ENCODE measurements around the gene RPS14.

Gene RPS14

DNA sequence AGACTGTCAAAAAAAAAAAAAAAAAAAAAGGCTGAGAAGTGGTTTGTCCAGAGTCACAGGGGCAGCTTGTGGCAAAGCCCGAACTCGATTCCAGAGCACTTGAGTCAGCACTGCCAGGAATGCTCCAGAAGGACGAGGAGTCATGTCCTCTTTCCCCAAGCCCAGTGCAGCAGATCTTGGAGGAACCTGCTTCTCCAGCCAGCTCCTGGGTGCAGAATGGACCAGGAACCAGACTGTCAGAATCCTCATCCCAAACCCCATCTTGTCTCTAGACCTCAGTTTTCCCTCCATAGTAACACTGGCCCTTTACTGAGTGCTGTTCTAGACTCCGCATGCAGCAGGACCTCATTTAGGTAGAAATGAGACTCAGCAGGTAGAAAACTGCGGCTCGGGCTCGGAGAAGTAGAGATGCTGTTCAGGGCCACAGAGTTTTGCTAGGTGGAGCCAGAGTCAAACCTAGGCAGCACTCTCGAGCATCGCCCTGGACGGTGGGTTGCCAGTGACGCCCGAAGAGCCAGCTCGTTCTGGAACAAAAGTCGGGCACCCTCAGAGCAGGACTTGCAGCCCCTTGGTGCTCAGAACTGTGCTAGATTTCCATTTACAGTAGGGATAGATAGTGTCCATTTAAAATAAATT lies 52.3 kb downstream of the RPS14 start:
- TF ChIP-seq, protein P1, sequence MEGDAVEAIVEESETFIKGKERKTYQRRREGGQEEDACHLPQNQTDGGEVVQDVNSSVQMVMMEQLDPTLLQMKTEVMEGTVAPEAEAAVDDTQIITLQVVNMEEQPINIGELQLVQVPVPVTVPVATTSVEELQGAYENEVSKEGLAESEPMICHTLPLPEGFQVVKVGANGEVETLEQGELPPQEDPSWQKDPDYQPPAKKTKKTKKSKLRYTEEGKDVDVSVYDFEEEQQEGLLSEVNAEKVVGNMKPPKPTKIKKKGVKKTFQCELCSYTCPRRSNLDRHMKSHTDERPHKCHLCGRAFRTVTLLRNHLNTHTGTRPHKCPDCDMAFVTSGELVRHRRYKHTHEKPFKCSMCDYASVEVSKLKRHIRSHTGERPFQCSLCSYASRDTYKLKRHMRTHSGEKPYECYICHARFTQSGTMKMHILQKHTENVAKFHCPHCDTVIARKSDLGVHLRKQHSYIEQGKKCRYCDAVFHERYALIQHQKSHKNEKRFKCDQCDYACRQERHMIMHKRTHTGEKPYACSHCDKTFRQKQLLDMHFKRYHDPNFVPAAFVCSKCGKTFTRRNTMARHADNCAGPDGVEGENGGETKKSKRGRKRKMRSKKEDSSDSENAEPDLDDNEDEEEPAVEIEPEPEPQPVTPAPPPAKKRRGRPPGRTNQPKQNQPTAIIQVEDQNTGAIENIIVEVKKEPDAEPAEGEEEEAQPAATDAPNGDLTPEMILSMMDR (IDR thresholded peaks at IDR 0.05; ENCODE audit: low read depth, low read length, missing control alignments), result no peak
- H3K27ac ChIP-seq, result no peak overlapping the region
- H3K27me3 ChIP-seq (replicated peaks), result no peaks in the 10 kb centered on the region
- H3K4me3 ChIP-seq (ENCODE audit: low read depth, low read length), result no peak overlapping the region
- peak; percentile 37 for DNase-seq
- in situ Hi-C loops (cut with HindIII; ENCODE audit: low pct_ligation_motif_present, low sequenced_read_pairs), result no loop called here
- peaks cover 40% of the 10 kb centered on the region for H3K36me3 ChIP-seq (replicated peaks)

DNA sequence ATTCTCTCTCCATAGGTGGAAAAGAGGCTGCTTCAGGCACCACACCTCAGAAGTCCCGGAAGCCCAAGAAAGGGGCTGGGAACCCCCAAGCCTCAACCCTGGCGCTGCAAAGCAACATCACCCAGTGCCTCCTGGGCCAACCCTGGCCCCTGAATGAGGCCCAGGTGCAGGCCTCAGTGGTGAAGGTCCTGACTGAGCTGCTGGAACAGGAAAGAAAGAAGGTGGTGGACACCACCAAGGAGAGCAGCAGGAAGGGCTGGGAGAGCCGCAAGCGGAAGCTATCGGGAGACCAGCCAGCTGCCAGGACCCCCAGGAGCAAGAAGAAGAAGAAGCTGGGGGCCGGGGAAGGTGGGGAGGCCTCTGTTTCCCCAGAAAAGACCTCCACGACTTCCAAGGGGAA lies 53.3 kb downstream of the RPS14 start:
- Histone ChIP-seq H3K36me3 (replicated peaks) (peaks cover 47% of the 10 kb centered on the region), H3K4me3 (ENCODE audit: low read depth, low read length) (no peak overlapping the region), H3K27ac (no peak overlapping the region), H3K27me3 (replicated peaks) (no peaks in the 10 kb centered on the region)
- TF ChIP-seq, protein P1 (IDR thresholded peaks at IDR 0.05; ENCODE audit: low read depth, low read length, missing control alignments), result no peak
- no peak for DNase-seq
- in situ Hi-C loops (cut with HindIII; ENCODE audit: low pct_ligation_motif_present, low sequenced_read_pairs), result no loop called here

DNA sequence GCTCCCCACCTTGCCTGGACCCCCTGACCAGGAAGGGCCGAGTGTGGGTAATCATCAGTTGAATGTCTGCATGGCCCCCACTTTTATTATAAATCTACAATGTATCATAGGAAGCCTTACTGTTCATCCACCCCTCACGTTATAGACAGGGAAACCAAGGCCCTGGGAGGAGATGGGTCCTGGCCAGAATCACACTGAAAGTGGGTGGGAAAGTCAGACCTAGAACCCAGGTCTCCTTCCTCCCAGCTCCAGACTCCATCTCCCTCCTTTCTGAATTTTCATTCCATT lies 53.9 kb downstream of the RPS14 start:
- Histone ChIP-seq H3K27me3 (replicated peaks) (no peaks in the 10 kb centered on the region), H3K27ac (no peak overlapping the region), H3K4me3 (ENCODE audit: low read depth, low read length) (no peak overlapping the region), H3K36me3 (replicated peaks) (peaks cover 53% of the 10 kb centered on the region)
- no peak for DNase-seq
- in situ Hi-C loops (cut with HindIII; ENCODE audit: low pct_ligation_motif_present, low sequenced_read_pairs), result no loop called here
- TF ChIP-seq, protein P1 (IDR thresholded peaks at IDR 0.05; ENCODE audit: low read depth, low read length, missing control alignments), result no peak

DNA sequence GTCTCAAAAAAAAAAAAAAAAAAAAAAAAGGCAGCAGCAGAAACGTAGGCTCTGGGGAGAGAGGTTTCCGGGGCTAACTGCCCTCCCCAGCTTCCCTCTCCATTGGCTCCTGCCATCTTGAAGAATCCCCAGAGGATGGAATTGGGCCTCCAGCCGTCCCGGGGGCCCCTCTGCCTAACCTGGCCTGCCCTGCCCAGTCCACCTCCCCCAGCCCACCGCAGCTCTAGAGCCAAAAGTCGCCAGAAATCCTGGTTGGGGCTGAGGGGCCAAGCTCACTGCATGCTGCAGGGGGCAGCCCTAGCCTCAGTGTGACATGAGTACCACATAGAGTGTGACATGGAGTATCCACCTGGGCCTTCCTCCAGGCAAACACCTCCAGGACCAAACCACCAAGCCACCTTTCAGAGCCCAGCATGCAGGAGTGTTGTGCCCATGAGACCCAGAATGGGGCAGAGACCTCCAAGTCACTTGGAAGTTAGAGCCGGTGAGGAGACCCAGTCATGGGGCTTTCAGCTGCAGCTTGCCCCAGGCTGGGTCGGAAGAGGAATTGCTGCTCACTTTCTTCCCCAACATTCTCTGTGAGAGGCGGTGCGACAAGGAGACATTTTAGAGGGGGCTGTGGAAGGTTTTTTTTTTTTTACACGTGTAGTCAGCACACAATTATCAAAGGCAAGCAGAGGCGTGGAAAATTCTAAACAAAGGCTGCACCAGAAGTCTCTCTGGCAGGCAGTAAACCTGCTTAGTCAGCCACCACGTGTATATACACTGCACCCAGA lies 54.4 kb downstream of the RPS14 start:
- no peaks in the 10 kb centered on the region for H3K27me3 ChIP-seq (replicated peaks)
- no peak overlapping the region for H3K4me3 ChIP-seq (ENCODE audit: low read depth, low read length)
- no peak overlapping the region for H3K27ac ChIP-seq
- no peak for DNase-seq
- H3K36me3 ChIP-seq (replicated peaks), result peaks cover 48% of the 10 kb centered on the region
- TF ChIP-seq, protein P1 (IDR thresholded peaks at IDR 0.05; ENCODE audit: low read depth, low read length, missing control alignments), result no peak
- in situ Hi-C loops (cut with HindIII; ENCODE audit: low pct_ligation_motif_present, low sequenced_read_pairs), result no loop called here

DNA sequence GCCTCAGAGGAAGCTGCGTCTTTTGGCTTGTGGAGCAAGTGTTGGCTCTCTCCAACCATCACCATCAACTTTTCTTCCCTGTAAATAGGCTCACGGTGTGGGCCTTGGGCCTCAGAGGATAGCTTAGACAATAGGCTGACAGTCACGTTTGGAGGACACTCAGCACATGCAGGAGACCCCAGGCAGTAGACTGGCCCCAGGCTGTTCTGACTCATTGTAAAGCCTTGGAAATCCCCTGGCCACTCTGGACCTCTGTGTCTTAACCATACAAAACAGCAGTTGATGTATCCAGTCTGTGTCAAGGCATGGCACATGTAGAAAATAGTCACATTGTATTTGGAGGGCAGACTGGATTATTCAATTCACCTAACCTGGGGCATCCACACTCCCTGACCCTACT lies 55.4 kb downstream of the RPS14 start:
- Histone ChIP-seq H3K27me3 (replicated peaks) (no peaks in the 10 kb centered on the region), H3K36me3 (replicated peaks) (peaks cover 48% of the 10 kb centered on the region), H3K4me3 (ENCODE audit: low read depth, low read length) (no peak overlapping the region), H3K27ac (no peak overlapping the region)
- TF ChIP-seq, protein P1 (IDR thresholded peaks at IDR 0.05; ENCODE audit: low read depth, low read length, missing control alignments), result no peak
- DNase-seq, result peak; percentile 24
- in situ Hi-C loops (cut with HindIII; ENCODE audit: low pct_ligation_motif_present, low sequenced_read_pairs), result no loop called here
